Mesenchymal stem cell (in vitro differentiated cells and primary cell): ENCODE results near the gene DYSF.

Source experiments
- DNase-seq: peaks from one replicate; pipeline ENCODE4 v3.0.0-alpha.2; 2013
- H2AFZ ChIP-seq: one replicate; pipeline ENCODE4 v1.6.1; 2013; ENCODE audit warnings: low read depth, mild to moderate bottlenecking, control low read depth, inconsistent platforms, low read length, moderate library complexity
- H2AK5ac ChIP-seq: 2 replicates; pipeline ENCODE4 v1.6.1; 2013; ENCODE audit warnings: low read length, moderate library complexity, mild to moderate bottlenecking, inconsistent platforms; ENCODE audit not compliant: severe bottlenecking
- H2BK120ac ChIP-seq: one replicate; pipeline ENCODE4 v1.6.1; 2013; ENCODE audit warnings: low read depth, mild to moderate bottlenecking, inconsistent platforms, low read length, moderate library complexity
- H2BK12ac ChIP-seq, 2 experiments: one replicate each; pipeline ENCODE4 v1.6.1; 2013; ENCODE audit warnings: inconsistent platforms in 2 of 2, low read length in 2 of 2, mild to moderate bottlenecking in 2 of 2, moderate library complexity in 2 of 2, control low read depth in 1 of 2
- H2BK15ac ChIP-seq: one replicate; pipeline ENCODE4 v1.6.1; 2013; ENCODE audit warnings: mild to moderate bottlenecking, low read depth, inconsistent platforms; ENCODE audit not compliant: poor library complexity, severe bottlenecking
- H2BK5ac ChIP-seq: 2 replicates; pipeline ENCODE4 v1.6.1; 2013; ENCODE audit warnings: low read depth, mild to moderate bottlenecking, low read length, control low read depth, inconsistent platforms; ENCODE audit not compliant: poor library complexity, severe bottlenecking
- H3K14ac ChIP-seq, 2 experiments: one replicate each; pipeline ENCODE4 v1.6.1; 2013; ENCODE audit warnings: inconsistent platforms in 2 of 2, low read length in 2 of 2, control low read depth in 1 of 2, mild to moderate bottlenecking in 1 of 2, moderate library complexity in 1 of 2
- H3K18ac ChIP-seq, 2 experiments: one replicate each; pipeline ENCODE4 v1.6.1; 2013; ENCODE audit warnings: inconsistent platforms in 2 of 2, low read length in 2 of 2, control low read depth in 1 of 2, low read depth in 1 of 2, mild to moderate bottlenecking in 1 of 2
- H3K23ac ChIP-seq, 2 experiments: one replicate each; pipeline ENCODE4 v1.6.1; 2013; ENCODE audit warnings: inconsistent platforms in 2 of 2, low read length in 2 of 2, mild to moderate bottlenecking in 2 of 2, moderate library complexity in 2 of 2, control low read depth in 1 of 2
- H3K27ac ChIP-seq: 2 replicates; pipeline ENCODE4 v1.5.1; 2013; ENCODE audit warnings: mild to moderate bottlenecking, moderate library complexity, low read length, control low read depth, inconsistent platforms; ENCODE audit not compliant: poor library complexity, severe bottlenecking
- H3K27me3 ChIP-seq, 2 experiments: 2 replicates each; pipeline versions ENCODE4 v1.6.1 to v1.7.0; 2013; ENCODE audit warnings: low read length in 2 of 2, mild to moderate bottlenecking in 2 of 2, moderate library complexity in 2 of 2, control low read depth in 1 of 2, inconsistent platforms in 1 of 2; ENCODE audit not compliant: control insufficient read depth in 1 of 2, insufficient read depth in 1 of 2
- H3K36me3 ChIP-seq, 2 experiments: 2 replicates each; pipeline versions ENCODE4 v1.6.1 to v1.7.0; 2013; ENCODE audit warnings: low read length in 2 of 2, control low read depth in 1 of 2, inconsistent platforms in 1 of 2, low read depth in 1 of 2, mild to moderate bottlenecking in 1 of 2; ENCODE audit not compliant: insufficient read depth in 2 of 2, control insufficient read depth in 1 of 2
- H3K4ac ChIP-seq, 2 experiments: one replicate each; pipeline ENCODE4 v1.6.1; 2013; ENCODE audit warnings: inconsistent platforms in 2 of 2, low read length in 2 of 2, mild to moderate bottlenecking in 2 of 2, moderate library complexity in 2 of 2, control low read depth in 1 of 2, low read depth in 1 of 2
- H3K4me1 ChIP-seq: 2 replicates; pipeline ENCODE4 v1.6.1; 2013; ENCODE audit warnings: low read depth, low read length, control low read depth; ENCODE audit not compliant: control insufficient read depth, insufficient read depth
- H3K4me2 ChIP-seq: 2 replicates; pipeline ENCODE4 v1.6.1; 2013; ENCODE audit warnings: low read length, mild to moderate bottlenecking, inconsistent platforms; ENCODE audit not compliant: poor library complexity, severe bottlenecking
- H3K4me3 ChIP-seq, 2 experiments: 2 replicates each; pipeline versions ENCODE4 v1.5.1 to v1.7.0; 2013; ENCODE audit warnings: low read length in 2 of 2, mild to moderate bottlenecking in 2 of 2, control low read depth in 1 of 2, low read depth in 1 of 2; ENCODE audit not compliant: insufficient read depth in 1 of 2
- H3K79me1 ChIP-seq: replicated peaks from 2 replicates; pipeline ENCODE4 v1.6.1; 2013; ENCODE audit warnings: mild to moderate bottlenecking, control low read depth, low read length, inconsistent platforms; ENCODE audit not compliant: poor library complexity, severe bottlenecking
- H3K9ac ChIP-seq: 2 replicates; pipeline ENCODE4 v1.7.0; 2013; ENCODE audit warnings: mild to moderate bottlenecking, low read length, moderate library complexity
- H3K9me3 ChIP-seq: 2 replicates; pipeline ENCODE4 v1.7.0; 2013; ENCODE audit warnings: mild to moderate bottlenecking, low read length; ENCODE audit not compliant: control insufficient read depth
- H4K8ac ChIP-seq: one replicate; pipeline ENCODE4 v1.6.1; 2013; ENCODE audit warnings: inconsistent platforms, mild to moderate bottlenecking, low read length, moderate library complexity
- H4K91ac ChIP-seq: one replicate; pipeline ENCODE4 v1.6.1; 2013; ENCODE audit warnings: mild to moderate bottlenecking, low read length, inconsistent platforms
- WGBS: methylation state at CpG from one replicate; pipeline ENCODE4 v1.1.7; 2013; ENCODE audit warnings: mixed read lengths; 5-methylcytosine and 5-hydroxymethylcytosine counted together

Gene DYSF

GRCh38 chr2:71637736-71638135 lies 184.4 kb downstream of the DYSF start:
- Histone ChIP-seq H3K9ac (no peak overlapping the region), H4K91ac (no peak overlapping the region), H3K4me1 (peaks cover 9% of the 10 kb centered on the region), H3K79me1 (peaks cover 22% of the 10 kb centered on the region), H3K4me3 (no peak overlapping the region), H3K9me3 (no peaks in the 10 kb centered on the region), H4K8ac (no peak overlapping the region), H3K4ac (no peak overlapping the region), H3K27me3 (peaks cover 0 to 16% of the 10 kb centered on the region in 2 experiments), H2BK15ac (no peak overlapping the region), H2BK12ac (no peak overlapping the region), H3K14ac (no peak overlapping the region), H3K36me3 (peaks cover 0 to 22% of the 10 kb centered on the region in 2 experiments), H2BK5ac (no peak overlapping the region), H3K27ac (no peak overlapping the region), H2BK120ac (no peak overlapping the region), H3K4me2 (no peak overlapping the region), H3K18ac (no peak overlapping the region), H2AFZ (no peak overlapping the region), H2AK5ac (no peak overlapping the region), H3K23ac (no peak overlapping the region)
- DNase-seq, result no peak
- WGBS, result 52% methylated on average over 4 of the region's 4 CpGs

GRCh38 chr2:71639735-71640134 lies 186.4 kb downstream of the DYSF start:
- Histone ChIP-seq H4K8ac (no peak overlapping the region), H2BK120ac (no peak overlapping the region), H3K27ac (no peak overlapping the region), H3K18ac (no peak overlapping the region), H2AFZ (no peak overlapping the region), H2BK12ac (no peak overlapping the region), H2AK5ac (no peak overlapping the region), H3K4ac (no peak overlapping the region), H3K4me2 (no peak overlapping the region), H3K23ac (no peak overlapping the region), H3K4me1 (peaks cover 9% of the 10 kb centered on the region), H3K4me3 (no peak overlapping the region), H3K27me3 (peaks cover 0 to 16% of the 10 kb centered on the region in 2 experiments), H3K9ac (no peak overlapping the region), H3K14ac (no peak overlapping the region), H3K36me3 (peaks cover 0 to 31% of the 10 kb centered on the region in 2 experiments), H4K91ac (no peak overlapping the region), H3K79me1 (peaks cover 17% of the 10 kb centered on the region), H2BK15ac (no peak overlapping the region), H3K9me3 (no peaks in the 10 kb centered on the region), H2BK5ac (no peak overlapping the region)
- no peak for DNase-seq
- WGBS, result 51% methylated on average over 3 of the region's 4 CpGs

GRCh38 chr2:71640489-71640888 lies 187.1 kb downstream of the DYSF start:
- no peak overlapping the region for H3K27ac ChIP-seq
- H3K27me3 ChIP-seq, result peaks cover 0 to 16% of the 10 kb centered on the region in 2 experiments
- no peak overlapping the region for H2BK120ac ChIP-seq
- peaks cover 7% of the 10 kb centered on the region for H3K4me1 ChIP-seq
- H2BK5ac ChIP-seq, result no peak overlapping the region
- peaks cover 20% of the 10 kb centered on the region for H3K79me1 ChIP-seq
- no peak overlapping the region for H2AK5ac ChIP-seq
- H3K14ac ChIP-seq, result no peak overlapping the region
- H3K4ac ChIP-seq, result no peak overlapping the region
- no peak overlapping the region for H3K9ac ChIP-seq
- WGBS, result 81% methylated on average over 3 of the region's 5 CpGs
- no peak overlapping the region for H4K91ac ChIP-seq
- peaks cover 0 to 36% of the 10 kb centered on the region in 2 experiments for H3K36me3 ChIP-seq
- H3K4me2 ChIP-seq, result no peak overlapping the region
- no peak overlapping the region for H2BK12ac ChIP-seq
- no peak overlapping the region for H2BK15ac ChIP-seq
- H4K8ac ChIP-seq, result no peak overlapping the region
- H3K9me3 ChIP-seq, result no peaks in the 10 kb centered on the region
- H3K18ac ChIP-seq, result no peak overlapping the region
- DNase-seq, result no peak
- no peak overlapping the region for H2AFZ ChIP-seq
- H3K4me3 ChIP-seq, result no peak overlapping the region
- H3K23ac ChIP-seq, result no peak overlapping the region

- H3K36me3 ChIP-seq, result peaks cover 0 to 30% of the 10 kb centered on the region in 2 experiments
- no peak overlapping the region for H3K9ac ChIP-seq
- H2AFZ ChIP-seq, result no peak overlapping the region
- H3K79me1 ChIP-seq, result peaks cover 13% of the 10 kb centered on the region
- H3K18ac ChIP-seq, result no peak overlapping the region
- no peak overlapping the region for H3K4ac ChIP-seq
- no peak overlapping the region for H2BK15ac ChIP-seq
- H2BK5ac ChIP-seq, result no peak overlapping the region
- H3K4me2 ChIP-seq, result no peak overlapping the region
- no peak overlapping the region for H2BK120ac ChIP-seq
- H4K91ac ChIP-seq, result no peak overlapping the region
- H3K4me1 ChIP-seq, result peaks cover 5% of the 10 kb centered on the region
- no peak overlapping the region for H4K8ac ChIP-seq
- 91% methylated on average over 12 of the region's 13 CpGs for WGBS
- no peak overlapping the region for H3K27ac ChIP-seq
- no peak overlapping the region for H3K23ac ChIP-seq
- no peak for DNase-seq
- H3K9me3 ChIP-seq, result peaks cover 3% of the 10 kb centered on the region
- no peak overlapping the region for H2AK5ac ChIP-seq
- peaks cover 0 to 7% of the 10 kb centered on the region in 2 experiments for H3K27me3 ChIP-seq
- no peak overlapping the region for H2BK12ac ChIP-seq
- no peak overlapping the region for H3K4me3 ChIP-seq
- no peak overlapping the region for H3K14ac ChIP-seq
Measured at GRCh38 chr2:71643674-71644357, 190.5 kb downstream of the DYSF start.
